Measurements from ENCODE around the gene AGFG1.
A peak's percentile ranks its signal among the peaks of the same experiment; 100 is the strongest.

Gene AGFG1

DNA sequence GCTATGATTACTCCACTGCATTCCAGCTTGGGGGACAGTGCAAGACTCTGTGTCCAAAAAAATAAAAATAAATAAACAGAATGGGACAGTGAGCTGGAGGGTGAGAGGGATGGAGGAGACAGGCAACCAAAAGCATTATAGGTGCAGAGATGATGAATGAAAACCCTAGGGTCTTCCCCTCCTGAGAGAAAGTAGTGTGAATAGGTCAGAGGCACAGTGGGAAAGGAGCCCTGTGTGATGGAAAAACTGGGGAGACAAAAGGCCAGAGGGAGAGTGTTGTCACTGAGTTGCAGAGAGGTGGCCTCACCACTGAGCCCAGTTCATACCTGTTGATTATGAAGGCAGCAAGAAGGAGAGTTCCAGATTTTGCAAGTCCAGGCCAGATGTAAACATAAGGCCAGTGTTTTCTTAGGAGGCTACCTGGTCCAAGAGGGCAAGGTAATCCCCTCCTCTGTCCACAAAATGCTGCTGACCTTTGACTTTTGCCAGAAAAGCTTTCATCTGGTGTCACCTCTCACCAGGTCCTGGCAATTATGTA is 17.6 kb upstream of the AGFG1 start:
- no peak for DNase-seq (ENCODE audit: low spot score)
- TF ChIP-seq CTCF (IDR thresholded peaks at IDR 0.05; ENCODE audit: extremely low read depth, missing control alignments), result no peak

- TF ChIP-seq CTCF (IDR thresholded peaks at IDR 0.05; ENCODE audit: extremely low read depth, missing control alignments), result no peak
- DNase-seq (ENCODE audit: low spot score), result no peak
Observed at GRCh38 chr2:227455200-227455599, 16.8 kb upstream of the AGFG1 start.

DNA sequence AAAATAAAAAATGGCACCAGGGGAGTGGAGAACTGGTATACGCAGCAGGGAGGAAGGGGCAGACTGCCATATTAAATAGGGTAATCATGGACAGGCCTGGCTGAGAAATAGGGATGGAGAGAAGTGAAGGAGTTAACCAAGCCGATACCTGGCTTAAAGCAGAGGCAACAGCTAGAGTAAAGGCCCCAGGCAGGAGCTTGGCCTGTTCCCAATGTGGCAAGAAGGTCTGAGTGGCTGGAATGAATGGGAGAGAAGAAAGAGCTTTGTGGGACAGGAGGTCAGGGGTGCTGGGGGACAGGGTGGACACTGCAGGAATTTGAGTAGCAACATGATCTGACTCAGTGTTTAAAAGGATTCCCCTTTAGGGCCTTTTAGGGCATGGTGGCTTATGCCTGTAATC is 15.9 kb upstream of the AGFG1 start:
- no peak for DNase-seq (ENCODE audit: low spot score)

DNA sequence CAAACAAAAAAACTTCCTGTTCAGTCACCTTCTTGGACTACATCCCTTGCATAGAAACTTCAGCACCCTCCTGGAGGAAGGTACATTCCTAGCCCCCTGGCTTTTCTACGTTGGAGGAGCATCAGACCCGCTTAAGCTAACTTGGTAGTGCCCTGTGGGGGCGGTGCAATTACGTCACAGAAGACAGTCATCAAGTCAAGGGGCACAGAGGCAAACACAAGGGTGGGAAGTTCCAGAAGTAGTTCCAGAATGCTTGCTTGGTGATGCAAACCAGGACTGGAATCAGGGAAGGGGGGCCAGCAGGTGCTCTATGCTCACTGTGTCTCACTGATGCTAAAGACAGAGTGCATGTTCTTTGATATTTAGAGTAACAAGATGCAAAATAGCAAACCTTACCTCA is 15.2 kb upstream of the AGFG1 start:
- TF ChIP-seq CTCF (IDR thresholded peaks at IDR 0.05; ENCODE audit: extremely low read depth, missing control alignments), result no peak
- no peak for DNase-seq (ENCODE audit: low spot score)

More for the DNA sequence above, 15.9 kb upstream of the AGFG1 start:
- no peak for TF ChIP-seq CTCF (IDR thresholded peaks at IDR 0.05; ENCODE audit: extremely low read depth, missing control alignments)

- TF ChIP-seq CTCF (IDR thresholded peaks at IDR 0.05; ENCODE audit: extremely low read depth, missing control alignments), result no peak
- peak; percentile 46 for DNase-seq (ENCODE audit: low spot score)
Observed at GRCh38 chr2:227460070-227460485, 11.9 kb upstream of the AGFG1 start.

DNA sequence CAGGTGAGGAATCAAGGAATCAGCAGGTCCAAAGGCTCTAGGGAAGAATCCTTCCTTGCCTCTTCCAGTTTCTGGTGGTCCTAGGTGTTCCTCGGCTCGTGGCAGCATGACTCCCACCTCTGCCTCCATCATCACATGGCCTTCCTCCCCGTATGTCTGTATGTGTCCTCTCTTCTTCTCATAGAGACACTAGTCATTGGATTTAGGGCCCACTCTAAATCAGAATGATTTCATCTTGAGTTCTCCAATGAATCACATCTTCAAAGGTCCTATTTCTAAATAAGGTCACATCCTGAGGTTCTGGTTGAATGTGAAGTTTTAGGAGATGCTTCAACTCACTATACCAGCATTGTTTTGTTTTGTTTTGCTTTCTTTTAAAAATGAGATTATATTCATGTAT is 11.1 kb upstream of the AGFG1 start:
- TF ChIP-seq CTCF (IDR thresholded peaks at IDR 0.05; ENCODE audit: extremely low read depth, missing control alignments), result no peak

GRCh38 chr2:227461811-227462461 is 10.0 kb upstream of the AGFG1 start:
- no peak for DNase-seq (ENCODE audit: low spot score)
- TF ChIP-seq CTCF (IDR thresholded peaks at IDR 0.05; ENCODE audit: extremely low read depth, missing control alignments), result no peak

More for the DNA sequence above, 11.1 kb upstream of the AGFG1 start:
- DNase-seq (ENCODE audit: low spot score), result no peak
